Endothelial cell of umbilical vein (primary cell): ENCODE data around the gene ARF6. TPM values are rescaled to one million over a fixed set of nuclear protein-coding genes. Genes with fewer than 3 reads are reported as not detected.

Source experiments
- BruUV-seq: library from RNA; stranded (reverse); fragments of 400-500 nt; replicated peaks from 2 replicates; lab custom pipeline; 2021; lab: Mats Ljungman, UMichigan
- CTCF ChIA-PET: fragments of 300-600, 350-600 bp; sonication (Branson Sonifier 250); formaldehyde crosslinking; loops from one replicate; lab custom pipeline; 2021; ENCODE audit warnings: antibody characterized with exemption, inconsistent platforms; lab: Charles Lee
- POLR2A ChIA-PET: fragments of 300-600, 350-600 bp; sonication (Branson Sonifier 250); formaldehyde crosslinking; loops from one replicate; lab custom pipeline; 2021; ENCODE audit warnings: antibody characterized with exemption, inconsistent platforms; lab: Charles Lee
- DNase-seq: peaks from one replicate; pipeline ENCODE4 v3.0.0-alpha.2; 2011; ENCODE audit warnings: low read depth, low spot score
- FAIRE-seq: peaks from 2 replicates; lab custom pipeline; 2011; peaks lifted over from hg19 to GRCh38; lab: Jason Lieb, UNC
- H2AFZ ChIP-seq: 2 replicates; pipeline ENCODE4 v1.6.0; 2012; ENCODE audit warnings: low read depth, low read length, control low read depth, inconsistent platforms
- H3K27ac ChIP-seq: 2 replicates; pipeline ENCODE4 v1.5.1; 2011; ENCODE audit warnings: low read depth, mild to moderate bottlenecking, control low read depth, low read length, moderate library complexity; ENCODE audit not compliant: insufficient read depth
- H3K27me3 ChIP-seq, 2 experiments: 2 replicates each; pipeline versions ENCODE4 v1.6.0 to v1.6.1; 2011; ENCODE audit warnings: low read length in 2 of 2, mixed read lengths in 1 of 2; ENCODE audit not compliant: control insufficient read depth in 2 of 2, insufficient read depth in 2 of 2
- H3K36me3 ChIP-seq, 2 experiments: 2 replicates in 1 of 2; 3 replicates in 1 of 2; pipeline ENCODE4 v1.5.1; 2011; ENCODE audit warnings: low read length in 2 of 2, mild to moderate bottlenecking in 1 of 2, moderate library complexity in 1 of 2; ENCODE audit not compliant: control insufficient read depth in 2 of 2, insufficient read depth in 2 of 2; ENCODE audit errors: extremely low read depth in 1 of 2
- H3K4me1 ChIP-seq: 3 replicates; pipeline ENCODE4 v1.5.1; 2011; ENCODE audit warnings: mild to moderate bottlenecking, low read length; ENCODE audit not compliant: control insufficient read depth, insufficient read depth; ENCODE audit errors: extremely low read depth
- H3K4me2 ChIP-seq: 2 replicates; pipeline ENCODE4 v1.6.1; 2011; ENCODE audit warnings: low read length, control low read depth, mixed read lengths; ENCODE audit not compliant: insufficient read depth
- H3K4me3 ChIP-seq, 3 experiments: fragments of 200-600 bp in 1 of 3; sonication (generic), shearing (Covaris generic) in 1 of 3; replicated peaks in 1 of 3; 2 replicates each; pipeline ENCODE4 v1.5.1; 2011 to 2016; ENCODE audit warnings: control low read depth in 3 of 3, low read length in 3 of 3, mild to moderate bottlenecking in 2 of 3, inconsistent platforms in 1 of 3, low read depth in 1 of 3, moderate library complexity in 1 of 3; ENCODE audit not compliant: insufficient read depth in 1 of 3
- H3K79me2 ChIP-seq: 2 replicates; pipeline ENCODE4 v1.6.0; 2012; ENCODE audit warnings: low read length, inconsistent platforms; ENCODE audit not compliant: control insufficient read depth, insufficient read depth
- H3K9ac ChIP-seq: replicated peaks from 2 replicates; pipeline ENCODE3; 2011; ENCODE audit warnings: low read length, control low read depth; ENCODE audit not compliant: insufficient read depth; ENCODE audit errors: extremely low read depth
- H3K9me1 ChIP-seq: replicated peaks from 3 replicates; pipeline ENCODE4 v1.6.0; 2011; ENCODE audit warnings: mild to moderate bottlenecking, low read length; ENCODE audit not compliant: control insufficient read depth, insufficient read depth; ENCODE audit errors: extremely low read depth
- H3K9me3 ChIP-seq: replicated peaks from 2 replicates; pipeline ENCODE4 v1.5.1; 2012; ENCODE audit warnings: low read length, inconsistent platforms; ENCODE audit not compliant: control insufficient read depth, insufficient read depth
- H4K20me1 ChIP-seq: replicated peaks from 2 replicates; pipeline ENCODE3; 2011; ENCODE audit warnings: mild to moderate bottlenecking, low read length; ENCODE audit not compliant: control insufficient read depth, insufficient read depth; ENCODE audit errors: extremely low read depth
- CTCF ChIP-seq, 2 donors: IDR thresholded peaks; 1 replicate in 1 of 2; 2 replicates in 1 of 2; pipeline ENCODE4 v1.5.1; 2011; ENCODE audit warnings: low read length in 2 of 2, mild to moderate bottlenecking in 2 of 2, moderate library complexity in 2 of 2, control low read depth in 1 of 2, inconsistent platforms in 1 of 2, low read depth in 1 of 2; ENCODE audit not compliant: insufficient read depth in 1 of 2; ENCODE audit errors: extremely low read depth in 1 of 2
- EZH2 ChIP-seq: IDR thresholded peaks from 2 replicates; pipeline ENCODE4 v1.6.1; 2012; ENCODE audit warnings: borderline replicate concordance, low read depth, mild to moderate bottlenecking, moderate library complexity, low read length, inconsistent platforms; ENCODE audit not compliant: severe bottlenecking
- FOS ChIP-seq: IDR thresholded peaks from 2 replicates; pipeline ENCODE4 v1.6.1; 2011; ENCODE audit warnings: mild to moderate bottlenecking, low read length, moderate library complexity, borderline replicate concordance; ENCODE audit not compliant: insufficient read depth
- GATA2 ChIP-seq: IDR thresholded peaks from 2 replicates; pipeline ENCODE4 v1.7.0; 2011; ENCODE audit warnings: low read depth, mild to moderate bottlenecking, moderate library complexity, mixed read lengths, low read length; ENCODE audit not compliant: insufficient read length, insufficient read depth
- JUN ChIP-seq: IDR thresholded peaks from 2 replicates; pipeline ENCODE4 v1.6.1; 2011; ENCODE audit warnings: borderline replicate concordance, low read depth; ENCODE audit not compliant: insufficient read length, insufficient read depth
- MAX ChIP-seq: IDR thresholded peaks from 2 replicates; pipeline ENCODE4 v1.6.1; 2011; ENCODE audit not compliant: insufficient read depth, insufficient read length
- MYC ChIP-seq: IDR thresholded peaks from one replicate; pipeline ENCODE4 v1.6.1; 2011; ENCODE audit warnings: mild to moderate bottlenecking, low read depth, low read length
- POLR2A ChIP-seq: IDR thresholded peaks from 2 replicates; pipeline ENCODE4 v1.6.1; 2012; ENCODE audit warnings: low read depth, mild to moderate bottlenecking, control low read depth, low read length
- POLR2AphosphoS5 ChIP-seq: IDR thresholded peaks from 2 replicates; pipeline ENCODE4 v1.6.1; 2012; ENCODE audit warnings: low read depth, mild to moderate bottlenecking, control low read depth, low read length, moderate library complexity; ENCODE audit not compliant: insufficient read depth
- dilution Hi-C: fragments of 300-500 bp; cut with MboI; formaldehyde crosslinking; loops from one replicate; pipeline ENCODE4 v1.15.0; 2019; ENCODE audit warnings: low sequenced_read_pairs; ENCODE audit not compliant: extremely low pct_ligation_motif_present
- intact Hi-C: fragments of 100-400 bp; cut with micrococcal nuclease; formaldehyde crosslinking; loops from one replicate; pipeline ENCODE4 v1.10.0; 2022
- polyA plus RNA-seq, 4 experiments: library from polyadenylated mRNA; depleted of rRNA in 3 of 4; stranded (reverse) in 3 of 4; unstranded in 1 of 4; fragments of >200 nt; gene quantifications; 2 replicates each; pipeline versions ENCODE4 v1.2.1 to v1.2.3, GENCODE V29; 2011 to 2012; ENCODE audit warnings: missing spikeins in 1 of 4
- total RNA-seq: library from RNA; stranded (reverse); gene quantifications from 2 replicates; pipeline ENCODE4 v1.2.3, GENCODE V29; 2021

The ARF6 gene
- total and polyA plus RNA-seq, 2 donors (not counting 3 experiments of a cell fraction or from before 2014, with no cell fraction given): 21.7 to 73.6 TPM

- CTCF ChIA-PET: no interaction called here
- dilution Hi-C loops (no loop called here), intact Hi-C loops (no loop called here)
- Histone ChIP-seq H4K20me1 (no peaks in the 10 kb centered on the region), H3K79me2 (no peaks in the 10 kb centered on the region), H3K4me3 (no peak overlapping the region), H3K4me1 (peaks cover 25% of the 10 kb centered on the region), H3K9me3 (no peaks in the 10 kb centered on the region), H2AFZ (no peak overlapping the region), H3K36me3 (no peaks in the 10 kb centered on the region), H3K27me3 (no peaks in the 10 kb centered on the region), H3K27ac (no peak overlapping the region), H3K9me1 (no peaks in the 10 kb centered on the region), H3K9ac (no peak overlapping the region), H3K4me2 (no peak overlapping the region)
- BruUV-seq: no TSS peak
- TF ChIP-seq MYC: no peak
- FAIRE-seq (no peak), DNase-seq (no peak)
- POLR2A ChIA-PET: no interaction called here
These were observed 51.6 kb downstream of the ARF6 start for GRCh38 chr14:49944501-49944900.

GRCh38 chr14:49945448-49946319 is 52.8 kb downstream of the ARF6 start:
- FAIRE-seq (no peak), DNase-seq (no peak)
- no peak overlapping the region for H2AFZ ChIP-seq
- no peaks in the 10 kb centered on the region for H3K9me1 ChIP-seq
- peaks cover 26% of the 10 kb centered on the region for H3K4me1 ChIP-seq
- CTCF ChIA-PET: interaction anchor here (0.6 to 2.0 kb wide), 6 partner anchors 26 to 66 kb away, joined by 3 to 10 read pairs (median 4); no protein-coding TSS in a partner anchor
- TF ChIP-seq POLR2A (no peak), CTCF (IDR thresholded peaks at IDR 0.05; ENCODE audit: extremely low read depth in 1 of 2, insufficient read depth in 1 of 2, low read depth in 1 of 2, low read length in 2 of 2) (no peak), MYC (no peak), GATA2 (no peak), FOS (no peak), POLR2AphosphoS5 (no peak), EZH2 (no peak), JUN (no peak), MAX (no peak)
- POLR2A ChIA-PET: no interaction called here
- H3K4me2 ChIP-seq: no peak overlapping the region
- H3K4me3 ChIP-seq: no peak overlapping the region
- dilution Hi-C loops (no loop called here), intact Hi-C loops (loop anchor here (1.0 kb wide), 4 partner anchors 27 to 54 kb away; partner anchors contain the start of gene ARF6)
- H3K9me3 ChIP-seq: no peaks in the 10 kb centered on the region
- H3K79me2 ChIP-seq: no peaks in the 10 kb centered on the region
- no peaks in the 10 kb centered on the region for H4K20me1 ChIP-seq
- no peaks in the 10 kb centered on the region for H3K27me3 ChIP-seq
- H3K36me3 ChIP-seq: no peaks in the 10 kb centered on the region
- H3K27ac ChIP-seq: peak overlapping the region; percentile 44
- H3K9ac ChIP-seq: no peak overlapping the region
- no TSS peak for BruUV-seq
